ENCODE results near the gene F7. TPM values are rescaled to one million over a fixed set of nuclear protein-coding genes. Genes with fewer than 3 reads are reported as not detected.

Gene F7
- total RNA-seq, 1 donor from 2014 or later, result not detected

GRCh38 chr13:113145911-113146598 lies 40.5 kb downstream of the F7 start:
- DNase-seq, result no peak
- Mint-ChIP-seq H3K4me1 (ENCODE audit: low read depth, unreplicated experiment) (peaks cover 3% of the 10 kb centered on the region), H3K27me3 (ENCODE audit: unreplicated experiment) (peaks cover 6% of the 10 kb centered on the region), H3K27ac (ENCODE audit: unreplicated experiment) (no peak overlapping the region), H3K4me3 (ENCODE audit: unreplicated experiment) (no peak overlapping the region), H3K9me3 (ENCODE audit: unreplicated experiment) (peaks cover 4% of the 10 kb centered on the region), H3K36me3 (ENCODE audit: unreplicated experiment) (no peaks in the 10 kb centered on the region)
- no peak for TF ChIP-seq CTCF (IDR thresholded peaks at IDR 0.05; ENCODE audit: partially characterized antibody, unreplicated experiment)

DNA sequence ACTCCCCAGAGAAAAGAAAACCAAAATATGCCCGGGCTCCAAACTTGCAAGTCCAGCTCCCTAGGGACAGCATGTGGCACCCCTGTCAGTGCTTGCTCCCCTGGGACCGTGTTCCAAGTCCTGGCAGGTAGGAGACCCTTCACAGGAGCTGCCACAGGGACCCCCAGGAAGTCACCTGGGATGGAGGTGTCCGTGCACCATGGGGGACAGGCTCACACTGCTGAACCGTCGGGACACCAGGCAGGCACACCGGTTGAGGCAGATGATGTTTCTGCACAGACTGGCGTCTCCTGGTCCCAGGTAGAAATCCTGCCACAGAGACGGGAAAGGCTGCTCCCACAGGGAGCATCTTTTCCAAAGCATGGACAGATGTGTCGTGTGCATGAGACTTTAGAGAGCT lies 41.2 kb downstream of the F7 start:
- peaks cover 3% of the 10 kb centered on the region for H3K4me1 Mint-ChIP-seq (ENCODE audit: low read depth, unreplicated experiment)

DNA sequence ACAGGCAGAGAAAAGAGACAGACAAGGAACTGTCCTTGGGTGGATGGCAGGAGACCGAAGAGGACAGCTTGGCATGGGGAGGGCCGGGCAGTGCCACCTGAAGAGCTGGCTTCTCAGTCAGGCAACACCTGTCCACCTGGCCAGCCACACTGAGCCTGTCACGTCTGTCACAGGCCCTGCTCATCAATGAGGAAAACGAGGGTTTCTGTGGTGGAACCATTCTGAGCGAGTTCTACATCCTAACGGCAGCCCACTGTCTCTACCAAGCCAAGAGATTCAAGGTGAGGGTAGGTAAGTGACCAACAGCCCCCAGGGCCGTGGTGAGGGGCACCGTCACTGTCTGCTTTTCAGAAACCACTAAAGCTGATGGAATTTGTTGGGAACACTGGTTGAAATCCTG lies 41.6 kb downstream of the F7 start:
- H3K4me1 Mint-ChIP-seq (ENCODE audit: low read depth, unreplicated experiment), result peaks cover 3% of the 10 kb centered on the region
- DNase-seq, result no peak
- H3K27me3 Mint-ChIP-seq (ENCODE audit: unreplicated experiment), result peaks cover 6% of the 10 kb centered on the region
- no peaks in the 10 kb centered on the region for H3K36me3 Mint-ChIP-seq (ENCODE audit: unreplicated experiment)
- H3K4me3 Mint-ChIP-seq (ENCODE audit: unreplicated experiment), result no peak overlapping the region
- H3K9me3 Mint-ChIP-seq (ENCODE audit: unreplicated experiment), result peaks cover 5% of the 10 kb centered on the region
- no peak overlapping the region for H3K27ac Mint-ChIP-seq (ENCODE audit: unreplicated experiment)
- no peak for TF ChIP-seq CTCF (IDR thresholded peaks at IDR 0.05; ENCODE audit: partially characterized antibody, unreplicated experiment)

More for the DNA sequence above, 41.2 kb downstream of the F7 start:
- Mint-ChIP-seq H3K36me3 (ENCODE audit: unreplicated experiment) (no peaks in the 10 kb centered on the region), H3K9me3 (ENCODE audit: unreplicated experiment) (peaks cover 4% of the 10 kb centered on the region), H3K27ac (ENCODE audit: unreplicated experiment) (no peak overlapping the region), H3K27me3 (ENCODE audit: unreplicated experiment) (peaks cover 6% of the 10 kb centered on the region), H3K4me3 (ENCODE audit: unreplicated experiment) (no peak overlapping the region)
- no peak for DNase-seq
- no peak for TF ChIP-seq CTCF (IDR thresholded peaks at IDR 0.05; ENCODE audit: partially characterized antibody, unreplicated experiment)

DNA sequence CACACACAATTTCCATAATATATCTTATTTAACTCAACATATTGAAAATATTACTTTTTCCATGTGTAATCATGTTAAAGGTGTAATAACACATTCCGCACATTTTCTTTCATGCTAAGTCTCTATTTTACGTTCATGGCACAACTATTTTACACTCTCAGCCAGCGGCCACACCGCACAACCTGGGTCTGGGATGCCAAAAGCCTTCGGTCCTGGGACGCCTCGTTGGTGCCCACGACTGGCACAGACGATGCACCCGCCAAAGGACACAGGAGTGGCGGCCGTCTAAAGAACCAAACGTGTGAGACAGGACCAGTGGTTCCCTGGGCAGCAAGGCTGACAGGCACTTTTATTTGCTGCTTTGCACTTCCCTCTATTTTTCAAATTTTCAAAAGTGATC lies 42.8 kb downstream of the F7 start:
- Mint-ChIP-seq H3K9me3 (ENCODE audit: unreplicated experiment) (peaks cover 9% of the 10 kb centered on the region), H3K4me1 (ENCODE audit: low read depth, unreplicated experiment) (peaks cover 5% of the 10 kb centered on the region), H3K36me3 (ENCODE audit: unreplicated experiment) (peaks cover 5% of the 10 kb centered on the region), H3K27ac (ENCODE audit: unreplicated experiment) (no peak overlapping the region), H3K27me3 (ENCODE audit: unreplicated experiment) (peaks cover 10% of the 10 kb centered on the region), H3K4me3 (ENCODE audit: unreplicated experiment) (no peak overlapping the region)
- no peak for TF ChIP-seq CTCF (IDR thresholded peaks at IDR 0.05; ENCODE audit: partially characterized antibody, unreplicated experiment)
- DNase-seq, result no peak

DNA sequence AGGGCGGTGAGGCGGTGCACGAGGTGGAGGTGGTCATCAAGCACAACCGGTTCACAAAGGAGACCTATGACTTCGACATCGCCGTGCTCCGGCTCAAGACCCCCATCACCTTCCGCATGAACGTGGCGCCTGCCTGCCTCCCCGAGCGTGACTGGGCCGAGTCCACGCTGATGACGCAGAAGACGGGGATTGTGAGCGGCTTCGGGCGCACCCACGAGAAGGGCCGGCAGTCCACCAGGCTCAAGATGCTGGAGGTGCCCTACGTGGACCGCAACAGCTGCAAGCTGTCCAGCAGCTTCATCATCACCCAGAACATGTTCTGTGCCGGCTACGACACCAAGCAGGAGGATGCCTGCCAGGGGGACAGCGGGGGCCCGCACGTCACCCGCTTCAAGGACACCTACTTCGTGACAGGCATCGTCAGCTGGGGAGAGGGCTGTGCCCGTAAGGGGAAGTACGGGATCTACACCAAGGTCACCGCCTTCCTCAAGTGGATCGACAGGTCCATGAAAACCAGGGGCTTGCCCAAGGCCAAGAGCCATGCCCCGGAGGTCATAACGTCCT lies 43.4 kb downstream of the F7 start:
- Mint-ChIP-seq H3K4me3 (ENCODE audit: unreplicated experiment) (no peak overlapping the region), H3K27ac (ENCODE audit: unreplicated experiment) (no peak overlapping the region), H3K4me1 (ENCODE audit: low read depth, unreplicated experiment) (peaks cover 5% of the 10 kb centered on the region), H3K9me3 (ENCODE audit: unreplicated experiment) (peaks cover 10% of the 10 kb centered on the region), H3K27me3 (ENCODE audit: unreplicated experiment) (peaks cover 10% of the 10 kb centered on the region), H3K36me3 (ENCODE audit: unreplicated experiment) (peaks cover 5% of the 10 kb centered on the region)
- DNase-seq, result no peak
- TF ChIP-seq CTCF (IDR thresholded peaks at IDR 0.05; ENCODE audit: partially characterized antibody, unreplicated experiment), result no peak
